HG03280 (cell line): ENCODE data around the gene NETO2.

Experiments used
- ATAC-seq: cut with Tn5 transposase; IDR thresholded peaks from one replicate; pipeline ENCODE4 v1.9.1; 2021; ENCODE audit warnings: mild to moderate bottlenecking, moderate library complexity; ENCODE audit not compliant: unreplicated experiment

NETO2 gene

DNA sequence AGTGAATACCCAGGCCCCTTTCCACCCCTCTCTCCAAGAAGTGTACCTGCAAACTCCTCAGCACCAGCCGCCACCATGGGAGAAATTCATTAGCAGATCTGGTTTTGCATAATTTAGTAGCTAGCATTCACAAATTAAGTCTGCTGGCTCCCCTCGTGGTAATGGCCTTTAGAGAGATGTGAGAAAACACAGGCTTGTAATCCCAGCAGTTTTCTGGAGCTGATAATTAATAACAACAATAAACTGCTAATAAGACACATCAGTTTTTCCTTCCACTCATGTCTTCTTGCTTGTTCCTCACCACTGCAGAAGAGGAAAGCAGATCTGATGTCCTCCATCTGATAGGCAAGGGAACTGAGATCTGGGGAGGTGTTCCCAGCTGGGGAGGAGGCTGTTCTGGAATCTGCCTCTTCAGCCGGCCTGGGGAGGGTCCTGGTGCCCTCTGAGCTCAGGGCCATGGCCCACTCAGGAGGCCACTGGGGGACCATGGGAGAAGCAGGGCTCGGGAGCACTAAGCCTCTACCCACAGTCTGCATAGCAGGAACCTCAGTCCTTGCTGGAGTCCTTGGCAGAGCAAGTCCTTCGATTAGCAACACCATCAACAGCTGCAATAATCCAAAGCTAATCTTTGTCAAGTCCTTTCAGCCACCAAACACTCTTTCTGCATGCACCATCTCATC lies 96.1 kb downstream of the NETO2 start:
- no peak for ATAC-seq

- peak; percentile 49 for ATAC-seq
Observed at GRCh38 chr16:47046726-47047523, 96.8 kb downstream of the NETO2 start.

GRCh38 chr16:47045459-47045858 lies 98.3 kb downstream of the NETO2 start:
- ATAC-seq: no peak

DNA sequence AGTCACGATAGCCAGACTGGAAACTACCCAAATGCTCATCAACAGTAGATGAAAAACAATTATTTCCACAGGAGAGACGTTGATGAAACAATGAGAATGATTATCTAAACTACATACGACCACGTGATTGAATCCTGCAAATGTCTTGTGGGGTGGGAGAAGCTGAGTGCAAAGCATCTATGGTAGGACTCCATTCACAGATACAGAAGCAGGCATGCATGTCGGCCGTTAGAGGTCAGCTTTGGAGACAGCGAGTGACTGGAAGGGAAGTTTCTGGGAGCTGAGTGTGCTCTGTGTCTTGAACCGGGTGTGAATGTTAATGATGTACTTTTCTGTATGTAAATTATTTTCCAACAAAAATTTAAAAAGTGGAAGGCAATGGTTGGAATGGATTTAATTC lies 98.7 kb downstream of the NETO2 start:
- ATAC-seq: no peak

- no peak for ATAC-seq
Observed at GRCh38 chr16:47043970-47044684, 99.6 kb downstream of the NETO2 start.

- ATAC-seq: no peak
Observed at GRCh38 chr16:47043200-47043599, 100.5 kb downstream of the NETO2 start.

GRCh38 chr16:47037746-47038458 lies 105.8 kb downstream of the NETO2 start:
- peak; percentile 92 for ATAC-seq

GRCh38 chr16:47037396-47037745 lies 106.4 kb downstream of the NETO2 start:
- peak; percentile 33 for ATAC-seq

DNA sequence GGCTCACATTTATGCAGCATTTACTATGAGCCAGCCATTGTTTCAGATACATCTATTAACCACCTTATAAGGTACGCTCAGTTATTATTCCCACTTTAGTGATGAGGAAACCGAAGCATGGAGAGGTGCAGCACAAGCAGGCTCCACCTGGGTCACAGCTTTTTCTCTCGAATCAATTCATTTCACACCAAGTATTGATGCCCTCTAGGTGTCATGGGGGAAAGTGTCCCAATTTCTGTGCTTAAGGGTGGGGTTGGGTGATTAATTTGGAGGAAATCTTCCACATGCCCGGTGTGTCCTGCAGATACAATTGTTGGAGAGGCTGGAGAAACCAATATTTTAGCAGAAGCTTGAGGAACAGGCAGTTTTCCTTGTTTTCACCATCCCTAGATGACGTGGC lies 107.5 kb downstream of the NETO2 start:
- no peak for ATAC-seq

DNA sequence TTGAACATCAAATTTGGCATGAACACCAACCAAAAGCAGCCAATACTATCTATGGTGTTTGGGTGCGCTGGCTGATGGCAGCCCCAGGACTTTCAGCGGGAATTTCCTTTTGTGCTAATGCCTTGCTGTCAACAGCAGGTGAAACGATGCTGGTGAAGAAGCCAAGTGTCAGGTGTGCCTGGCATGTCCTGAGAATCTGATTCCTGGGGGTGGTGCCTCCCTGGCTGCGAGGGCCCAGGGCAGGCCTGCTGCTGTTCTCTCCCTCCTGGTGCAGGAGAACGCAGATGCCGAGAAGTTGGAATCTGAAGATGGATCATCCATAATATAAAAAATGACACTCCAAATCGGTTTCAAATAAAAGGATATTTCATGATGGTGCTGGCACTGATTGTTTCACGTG lies 108.3 kb downstream of the NETO2 start:
- ATAC-seq: no peak

DNA sequence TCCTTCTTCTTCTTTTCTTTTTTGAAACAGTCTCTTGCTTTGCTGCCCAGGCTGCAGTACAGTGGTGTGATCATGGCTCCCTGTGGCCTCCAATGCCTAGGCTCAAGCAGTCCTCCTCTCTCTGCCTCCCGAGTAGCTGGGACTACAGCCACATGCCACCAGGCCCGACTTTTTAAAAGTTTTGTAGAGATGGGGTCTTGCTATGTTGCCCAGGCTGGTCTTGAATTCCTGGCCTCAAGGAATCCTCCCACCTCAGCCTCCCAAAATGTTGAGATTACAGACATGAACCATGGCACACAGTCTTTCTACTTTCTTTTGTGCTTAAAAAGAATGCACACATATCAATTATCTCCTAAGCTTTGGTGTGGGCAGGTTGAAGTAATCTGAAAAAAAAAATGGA lies 109.3 kb downstream of the NETO2 start:
- no peak for ATAC-seq

GRCh38 chr16:47033176-47033575 lies 110.6 kb downstream of the NETO2 start:
- no peak for ATAC-seq

- ATAC-seq: no peak
Observed at GRCh38 chr16:47029724-47030123, 114.0 kb downstream of the NETO2 start.

- no peak for ATAC-seq
Observed at GRCh38 chr16:47028767-47029377, 114.9 kb downstream of the NETO2 start.
